ENCODE measurements around the gene ADGRA1. TPM values are rescaled to one million over a fixed set of nuclear protein-coding genes. Genes with fewer than 3 reads are reported as not detected.

ADGRA1 gene
- total and polyA plus RNA-seq, 10 of the 15 experiments (the other 5 are each of a cell fraction or from before 2014, with no cell fraction given): not detected

DNA sequence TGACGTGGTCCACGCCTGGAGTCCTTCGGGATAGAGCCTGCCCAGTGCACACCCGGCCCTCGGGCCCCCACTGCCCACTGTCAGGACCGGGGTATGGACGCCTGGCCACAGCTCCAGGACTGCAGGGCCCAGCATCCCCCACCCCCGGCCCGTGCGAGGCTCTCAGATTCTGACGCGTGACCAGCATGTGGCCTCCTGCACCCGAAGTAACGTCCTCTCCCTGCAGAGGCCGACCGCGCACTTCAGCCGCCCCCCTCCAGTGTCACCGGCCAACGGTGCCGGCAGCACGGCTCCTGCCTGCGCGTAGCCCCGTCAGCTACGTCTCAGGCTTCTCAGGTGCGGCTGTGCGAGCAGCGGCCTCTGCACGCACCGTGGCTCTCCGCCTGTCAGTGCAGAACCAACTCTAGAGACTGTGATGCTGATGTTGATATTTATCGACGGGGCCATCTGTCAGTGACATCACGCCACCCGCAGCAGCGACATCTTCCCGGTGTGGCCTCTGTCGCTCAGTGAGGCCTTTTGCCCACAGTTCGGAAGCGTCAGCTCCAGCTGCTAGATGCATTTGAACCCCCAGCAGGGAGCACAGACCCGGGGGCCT, 40.1 kb upstream of the ADGRA1 start:
- no peaks in the 10 kb centered on the region for H3K36me3 ChIP-seq (ENCODE audit: control insufficient read depth in 2 of 2, insufficient read depth in 2 of 2, low read length in 1 of 2)
- 68% methylated on average over 42 of the region's 42 CpGs for WGBS (ENCODE audit: insufficient coverage, insufficient replicate concordance, low lambda C conversion rate, missing lambda C conversion rate)
- H3K27me3 ChIP-seq (replicated peaks in 1 of 2; ENCODE audit: control insufficient read depth in 2 of 2, insufficient read depth in 2 of 2, low read length in 1 of 2): no peaks in the 10 kb centered on the region
- no peak overlapping the region for H3K9ac ChIP-seq (ENCODE audit: control insufficient read depth, insufficient read depth, low read length)
- CTCF ChIA-PET: no interaction called here
- H3K4me3 ChIP-seq: no peak overlapping the region
- POLR2A ChIA-PET: no interaction called here
- H3K4me1 ChIP-seq (ENCODE audit: control insufficient read depth, insufficient read depth, low read length): no peaks in the 10 kb centered on the region
- SMC1A ChIA-PET (ENCODE audit: uncharacterized antibody, unreplicated experiment): no interaction called here
- no peak overlapping the region for H3K27ac ChIP-seq (ENCODE audit: control insufficient read depth, insufficient read depth)
- no peak overlapping the region for H3K4me2 ChIP-seq (ENCODE audit: control insufficient read depth, insufficient read depth)
- BruUV-seq (replicated peaks): no TSS peak
- H3K9me3 ChIP-seq (replicated peaks; ENCODE audit: control insufficient read depth, insufficient read depth, low read length): no peaks in the 10 kb centered on the region
- ATAC-seq: no peak
- no peaks in the 10 kb centered on the region for H4K20me1 ChIP-seq (ENCODE audit: control insufficient read depth, insufficient read depth)
- in situ Hi-C loops (cut with MboI) (no loop called here), intact Hi-C loops (cut with micrococcal nuclease; ENCODE audit: unreplicated experiment) (no loop called here)
- TF ChIP-seq BRCA1 (IDR thresholded peaks at IDR 0.05; ENCODE audit: low read depth, low read length) (no peak), EP300 (IDR thresholded peaks at IDR 0.05; ENCODE audit: borderline replicate concordance in 1 of 2, control insufficient read depth in 1 of 2, low read depth in 2 of 2, low read length in 2 of 2) (no peak)
- DNase-seq (ENCODE audit: low read depth, low spot score): no peak
- FAIRE-seq: no peak
- RAD21 ChIA-PET (ENCODE audit: unreplicated experiment): no interaction called here
- no peak overlapping the region for H2AFZ ChIP-seq (ENCODE audit: control insufficient read depth, low read depth, low read length)
- H3K79me2 ChIP-seq (ENCODE audit: control insufficient read depth, insufficient read depth, low read length): no peaks in the 10 kb centered on the region

- Histone ChIP-seq H3K79me2 (ENCODE audit: control insufficient read depth, insufficient read depth, low read length) (no peaks in the 10 kb centered on the region), H3K9ac (ENCODE audit: control insufficient read depth, insufficient read depth, low read length) (no peak overlapping the region), H4K20me1 (ENCODE audit: control insufficient read depth, insufficient read depth) (no peaks in the 10 kb centered on the region), H3K36me3 (ENCODE audit: control insufficient read depth in 2 of 2, insufficient read depth in 2 of 2, low read length in 1 of 2) (no peaks in the 10 kb centered on the region), H3K4me1 (ENCODE audit: control insufficient read depth, insufficient read depth, low read length) (no peaks in the 10 kb centered on the region), H3K4me3 (no peak overlapping the region), H3K4me2 (ENCODE audit: control insufficient read depth, insufficient read depth) (no peak overlapping the region), H3K27ac (ENCODE audit: control insufficient read depth, insufficient read depth) (no peak overlapping the region), H3K9me3 (replicated peaks; ENCODE audit: control insufficient read depth, insufficient read depth, low read length) (no peaks in the 10 kb centered on the region), H3K27me3 (replicated peaks in 1 of 2; ENCODE audit: control insufficient read depth in 2 of 2, insufficient read depth in 2 of 2, low read length in 1 of 2) (no peaks in the 10 kb centered on the region), H2AFZ (ENCODE audit: control insufficient read depth, low read depth, low read length) (no peak overlapping the region)
- 32% methylated on average over 13 of the region's 13 CpGs for WGBS (ENCODE audit: insufficient coverage, insufficient replicate concordance, low lambda C conversion rate, missing lambda C conversion rate)
- ATAC-seq (no peak), FAIRE-seq (no peak), DNase-seq (ENCODE audit: low read depth, low spot score) (no peak)
- no TSS peak for BruUV-seq (replicated peaks)
- RAD21 ChIA-PET (ENCODE audit: unreplicated experiment): no interaction called here
- intact Hi-C loops (cut with micrococcal nuclease; ENCODE audit: unreplicated experiment) (no loop called here), in situ Hi-C loops (cut with MboI) (no loop called here)
- CTCF ChIA-PET: no interaction called here
- no peak for TF ChIP-seq ZBTB4 (CRISPR knock-in tag; IDR thresholded peaks at IDR 0.05)
- POLR2A ChIA-PET: no interaction called here
- SMC1A ChIA-PET (ENCODE audit: uncharacterized antibody, unreplicated experiment): no interaction called here
Measured at GRCh38 chr10:133048266-133048665, 39.5 kb upstream of the ADGRA1 start.
